Measurements from ENCODE around the gene MORC4. TPM values are rescaled to one million over a fixed set of nuclear protein-coding genes. Genes with fewer than 3 reads are reported as not detected.
A peak's percentile ranks its signal among the peaks of the same experiment; 100 is the strongest.
"Not testable (repeated sequence)": the region's sequence is repeated elsewhere in the genome, so short reads cannot be mapped to it uniquely, and the experiment has no call there.

Gene MORC4
- 28.3 and 32.7 TPM in 2 replicates for total RNA-seq (2014; rRNA removed; shearing (Covaris generic))
- 25.8 and 31.6 TPM in 2 replicates for polyA plus RNA-seq (2014; cell fraction: nucleus; rRNA removed)

DNA sequence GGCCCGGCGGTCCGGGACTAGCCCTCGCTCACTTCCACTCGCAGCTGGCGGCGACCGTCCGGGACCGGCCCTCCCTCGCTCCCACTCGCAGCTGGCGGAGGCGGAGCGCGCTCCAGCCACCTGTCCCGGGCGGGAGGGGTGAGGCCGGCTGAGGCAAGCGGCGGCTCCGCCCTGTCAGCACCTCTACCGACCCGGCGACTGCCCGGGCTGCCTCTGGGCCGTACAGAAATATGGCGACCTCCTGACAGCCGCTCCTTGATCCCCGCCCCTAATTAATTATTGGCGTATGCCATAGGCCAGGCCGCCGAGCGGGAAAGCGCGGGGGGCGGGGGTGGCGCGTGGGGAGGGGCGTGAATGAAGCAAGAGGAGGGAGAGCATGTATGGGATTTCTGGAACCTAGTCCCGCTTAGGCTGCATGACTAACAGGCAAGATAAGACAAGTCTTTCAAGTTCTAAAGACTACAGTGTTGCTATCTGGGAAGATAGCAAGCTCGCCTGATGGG, at the start of gene MORC4:
Gene MORC4, minus strand, starts transcription at position 200 of the 503 bp plus-strand sequence. CDS start 243 bp downstream, outside the sequence.
- DNase-seq (ENCODE audit: extremely low read depth, low read depth) = peak; percentile 64

DNA sequence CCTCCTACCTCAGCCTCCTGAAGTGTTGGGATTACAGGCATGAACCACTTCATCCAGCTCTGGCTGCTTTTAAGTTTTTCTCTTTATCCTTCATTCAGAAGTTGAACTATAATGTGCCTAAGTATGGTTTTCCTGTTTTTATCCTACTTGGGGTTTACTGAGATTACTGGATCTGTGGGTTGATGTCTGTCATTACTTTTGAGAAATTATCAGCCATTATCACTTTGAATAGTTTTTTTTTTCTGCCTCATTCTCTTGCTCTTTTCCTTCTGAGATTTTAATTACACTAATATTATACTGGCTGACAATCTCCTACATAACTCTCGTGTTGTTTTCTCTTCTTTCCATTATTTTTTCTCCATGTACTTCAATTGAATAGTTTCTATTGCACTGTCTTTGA, 47.6 kb upstream of the MORC4 start:
- DNase-seq (ENCODE audit: extremely low read depth, low read depth) = no peak

DNA sequence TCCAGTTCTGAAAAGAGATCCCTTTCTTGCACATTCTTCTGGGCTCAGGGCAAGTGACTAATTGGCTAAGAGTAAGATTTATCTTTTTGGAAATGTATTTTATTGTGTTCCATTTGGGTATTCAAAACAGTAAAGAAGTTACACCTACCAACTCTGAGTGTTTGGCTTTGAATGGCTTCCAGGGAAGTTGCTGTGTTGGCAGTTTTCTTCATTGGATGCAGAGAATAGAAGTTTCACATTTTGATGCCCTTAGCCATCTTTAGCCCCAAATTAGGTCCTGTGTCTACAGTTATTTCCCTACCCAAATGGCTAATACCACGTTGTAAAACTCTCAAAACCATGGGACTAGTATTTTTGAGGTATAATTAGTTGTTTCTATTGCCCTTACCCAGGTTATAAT, 29.7 kb upstream of the MORC4 start:
- no peak for DNase-seq (ENCODE audit: extremely low read depth, low read depth)

DNA sequence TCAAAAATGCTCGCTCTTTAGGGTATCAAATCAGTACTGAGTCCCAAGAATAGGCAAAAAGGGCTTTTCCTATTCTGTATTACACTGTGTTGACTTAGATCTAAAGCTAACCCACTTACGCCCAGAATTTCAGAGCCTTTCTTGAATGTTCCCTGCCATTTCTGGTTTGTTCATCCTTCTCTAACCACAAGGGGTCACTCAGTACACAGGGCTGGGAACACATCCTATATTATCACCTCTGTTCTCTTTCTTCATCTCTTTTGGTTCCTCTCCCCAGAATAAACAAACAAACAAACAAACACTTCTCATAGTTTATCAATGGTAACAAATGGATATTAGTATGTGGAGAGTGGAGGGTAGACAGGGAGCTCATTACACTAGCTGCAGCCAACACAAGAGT, 25.5 kb upstream of the MORC4 start:
- DNase-seq (ENCODE audit: extremely low read depth, low read depth) = peak; percentile 42

DNA sequence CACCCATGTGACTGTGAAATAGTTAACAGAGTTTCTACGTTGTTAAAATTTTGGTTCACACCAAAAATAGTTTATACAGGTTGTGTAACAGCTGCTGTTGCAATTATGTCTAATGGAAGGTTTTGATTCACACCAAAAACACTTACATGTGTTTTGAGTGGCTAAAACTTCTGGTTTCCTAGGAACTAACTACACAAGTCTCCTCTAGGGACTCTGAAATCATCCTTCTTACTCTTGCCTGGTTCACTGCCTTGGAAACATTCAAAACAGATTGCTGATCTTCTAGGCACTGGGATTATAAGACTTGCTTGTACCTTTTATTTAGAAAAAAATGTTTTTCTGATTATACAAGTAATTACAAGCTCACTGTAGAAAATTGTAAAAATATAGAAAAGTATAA, 14.9 kb upstream of the MORC4 start:
- no peak for DNase-seq (ENCODE audit: extremely low read depth, low read depth)

DNA sequence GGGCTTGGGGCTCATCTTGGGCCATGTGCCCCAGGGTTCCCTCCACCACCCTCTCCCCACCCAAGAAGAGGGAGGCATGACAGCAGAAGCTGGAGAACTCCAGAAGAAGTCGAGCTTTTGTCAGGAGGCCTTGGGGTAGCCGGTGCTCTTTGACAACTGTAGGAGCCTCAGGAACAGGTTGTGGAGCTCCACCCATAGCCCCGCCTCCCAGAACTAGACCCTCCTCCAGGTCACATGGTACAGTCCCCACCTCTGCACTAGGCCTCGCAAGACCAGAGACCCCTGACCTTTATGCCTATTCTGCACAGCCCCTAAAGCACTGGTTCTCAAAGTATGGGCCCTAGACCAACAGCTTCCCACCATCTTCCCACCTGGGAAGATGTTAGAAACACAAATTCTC, 8.0 kb upstream of the MORC4 start:
- DNase-seq (ENCODE audit: extremely low read depth, low read depth) = no peak

DNA sequence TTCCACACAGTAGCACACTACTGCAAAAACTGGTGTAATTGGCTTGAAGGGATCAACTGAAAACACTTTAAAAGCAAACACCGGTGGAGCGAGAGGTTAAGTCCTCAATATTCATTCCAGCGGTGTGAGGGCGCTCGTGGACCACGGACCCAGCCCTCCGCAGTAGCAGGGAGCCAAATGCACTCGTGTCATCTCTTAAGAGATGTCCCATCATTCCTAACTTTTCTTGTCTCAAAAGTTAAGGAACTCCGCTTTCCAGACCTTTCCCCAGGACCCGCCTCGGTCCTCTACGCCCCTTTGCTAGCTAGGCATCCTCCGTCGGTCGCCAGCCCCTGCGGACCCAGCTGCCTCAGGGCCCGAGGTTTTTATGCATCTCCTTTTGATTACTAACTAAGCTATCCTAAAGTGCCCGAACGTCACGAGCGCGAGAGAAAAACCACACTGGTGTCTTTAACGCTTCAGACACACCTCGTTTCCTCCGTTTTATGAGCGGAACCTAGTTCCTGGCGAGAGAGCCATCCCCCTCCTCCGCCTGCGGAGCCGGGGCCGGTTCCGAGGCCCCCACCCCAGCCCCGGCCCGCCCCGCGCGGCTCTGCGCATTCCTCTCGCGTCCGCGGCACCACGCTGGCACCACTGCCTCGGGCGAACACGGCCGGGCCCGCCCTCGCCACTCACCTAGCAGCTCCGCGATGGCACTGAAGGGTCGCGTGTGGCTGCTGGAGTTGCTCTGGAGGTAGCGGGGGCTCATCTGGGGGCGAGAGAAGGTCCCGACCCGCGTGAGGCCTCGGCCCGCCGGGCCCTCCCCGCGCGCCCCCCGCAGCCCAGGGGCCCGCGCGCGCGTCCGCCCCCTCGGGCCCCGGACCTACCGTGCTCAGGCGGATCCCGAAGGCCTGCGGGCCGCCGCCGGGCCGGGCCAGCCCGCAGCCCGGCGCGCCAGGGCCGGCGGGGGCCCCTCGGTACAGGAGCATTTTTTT, 723 bp downstream of the MORC4 start:
- peak; percentile 49 for DNase-seq (ENCODE audit: extremely low read depth, low read depth)

DNA sequence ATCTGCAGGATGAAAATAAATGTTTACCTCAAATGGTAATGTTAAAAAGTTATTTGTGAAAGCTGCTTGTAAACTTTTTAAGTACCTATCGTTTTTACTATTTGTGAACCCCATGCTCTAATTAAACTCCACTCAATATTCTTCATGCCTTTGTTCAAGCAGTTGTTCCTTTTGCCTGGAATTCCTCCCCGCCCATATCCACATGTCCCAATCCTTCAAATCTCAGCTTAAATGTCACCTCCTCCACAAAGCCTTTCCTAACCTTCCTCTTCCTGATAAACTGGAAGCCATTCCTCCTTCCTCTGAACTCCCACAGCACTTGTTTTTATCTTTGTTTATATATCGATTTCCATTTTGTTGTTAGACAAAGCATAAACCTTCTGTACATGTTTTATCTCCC, 2.4 kb downstream of the MORC4 start:
- no peak for DNase-seq (ENCODE audit: extremely low read depth, low read depth)

DNA sequence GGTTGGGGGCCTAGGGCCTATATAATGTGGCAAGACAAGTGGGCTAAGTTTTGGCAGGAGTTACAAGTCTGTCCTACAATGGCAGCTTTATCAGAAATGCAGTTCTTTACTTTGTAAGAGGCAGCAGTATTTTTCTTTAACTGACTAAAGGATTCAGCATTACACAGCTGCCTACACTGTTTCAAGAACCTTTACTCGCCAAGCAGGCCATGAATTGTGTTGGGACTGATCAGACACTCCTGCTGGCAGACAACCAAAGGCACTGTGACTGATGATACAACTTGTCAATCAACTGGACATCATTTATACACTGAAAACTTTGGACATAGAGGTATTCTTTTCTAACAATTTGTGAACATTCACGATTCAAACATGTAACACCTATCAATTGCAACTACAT, 4.3 kb downstream of the MORC4 start:
- DNase-seq (ENCODE audit: extremely low read depth, low read depth) = no peak

DNA sequence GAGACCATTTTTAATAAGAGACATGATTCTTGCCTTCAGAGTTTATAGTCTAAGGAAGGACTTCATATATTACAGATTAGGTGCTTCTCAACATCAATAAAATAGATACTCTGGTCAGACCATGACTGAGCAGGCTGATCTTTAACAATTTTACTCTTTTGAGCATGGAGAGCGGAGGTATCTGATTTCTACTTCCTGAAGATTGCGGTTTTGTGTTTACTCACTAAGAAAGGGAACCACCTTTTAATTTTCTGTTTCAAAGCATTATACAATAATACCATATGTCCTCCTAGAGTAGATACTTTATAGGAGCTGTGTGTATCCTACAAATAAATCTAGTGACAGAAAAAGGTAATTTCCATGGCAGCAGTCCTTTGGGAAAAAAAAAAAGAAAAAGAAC, 12.5 kb downstream of the MORC4 start:
- no peak for DNase-seq (ENCODE audit: extremely low read depth, low read depth)

DNA sequence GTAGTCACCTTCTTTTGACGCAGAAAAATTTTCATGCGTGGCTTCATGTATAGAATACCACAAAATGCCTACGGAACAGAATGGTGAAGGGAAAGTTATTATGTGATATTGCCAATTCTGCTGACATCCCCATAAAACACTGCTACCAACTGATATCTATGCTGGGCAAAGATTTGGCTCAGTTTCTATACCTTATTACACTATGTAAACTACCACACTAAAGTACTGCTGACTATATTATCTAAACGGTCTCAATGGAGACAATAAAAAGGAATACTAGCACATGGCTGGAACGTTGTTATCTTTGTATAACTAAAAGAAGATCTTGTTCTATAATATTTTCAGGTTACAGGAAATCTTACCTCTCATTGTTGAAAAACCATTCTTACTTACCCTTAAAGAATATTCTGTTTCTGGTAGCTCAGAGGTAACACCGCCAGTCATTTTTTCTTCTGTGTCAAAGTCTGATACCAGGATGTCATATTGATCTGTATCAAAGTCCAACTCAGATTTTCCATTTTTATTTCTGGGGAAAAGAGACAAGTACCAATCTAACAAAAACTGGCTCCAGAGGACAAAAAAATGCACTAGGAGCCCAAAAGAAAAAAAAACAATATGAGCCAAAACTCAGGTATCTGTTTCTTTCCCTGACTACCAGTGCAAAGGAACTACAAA, 18.9 kb downstream of the MORC4 start:
- no peak for DNase-seq (ENCODE audit: extremely low read depth, low read depth)

DNA sequence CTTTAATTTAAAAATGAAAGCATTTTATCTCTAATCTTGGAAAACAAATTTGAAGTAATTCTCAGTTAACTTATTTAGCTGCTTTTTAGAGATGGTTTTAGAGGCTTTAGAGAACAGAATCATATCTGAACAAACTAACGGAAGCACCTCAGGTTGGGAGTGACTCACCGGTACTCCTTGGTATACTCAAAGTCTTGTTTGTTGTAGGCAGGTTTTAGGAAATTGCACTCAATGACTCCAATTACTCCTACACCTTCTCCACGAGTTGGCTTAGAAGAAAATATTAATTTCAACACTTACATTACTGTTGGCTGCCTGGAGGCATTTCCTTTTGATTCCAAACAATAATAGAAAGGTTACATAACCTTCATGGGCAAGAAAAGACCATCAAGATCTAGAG, 23.6 kb downstream of the MORC4 start:
- DNase-seq (ENCODE audit: extremely low read depth, low read depth) = no peak

DNA sequence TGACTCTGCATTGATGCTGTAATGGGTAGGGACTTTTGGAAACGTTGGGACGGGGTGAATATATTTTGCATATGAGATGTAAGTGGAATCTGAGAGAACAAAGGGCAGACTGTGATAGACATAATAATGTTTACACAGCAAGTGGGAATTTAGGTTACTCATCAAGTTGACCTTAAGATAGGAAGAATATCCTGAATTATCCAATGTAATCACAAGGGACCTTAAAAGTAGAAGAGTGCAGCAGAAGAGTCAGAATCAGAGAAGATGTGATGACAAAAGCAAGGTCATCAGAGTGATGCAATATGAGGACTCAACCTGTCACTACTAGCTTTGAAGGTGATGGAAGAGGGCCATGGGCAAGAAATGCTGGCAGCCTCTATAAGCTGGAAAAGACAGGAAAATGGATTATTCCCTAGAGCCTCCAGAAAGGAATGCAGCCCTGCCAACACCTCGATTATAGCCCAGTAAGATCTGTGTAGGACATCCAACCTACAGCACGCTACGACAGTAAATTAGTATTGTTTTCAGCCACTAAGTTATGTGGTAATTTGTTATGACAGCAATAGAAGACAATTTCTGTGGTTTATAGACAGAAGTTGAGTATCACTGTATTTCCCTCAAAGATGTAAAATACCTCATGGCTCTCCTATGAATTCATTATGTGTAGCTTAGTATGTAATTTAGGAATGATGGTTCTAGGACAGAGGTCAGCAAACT, 26.4 kb downstream of the MORC4 start:
- DNase-seq (ENCODE audit: extremely low read depth, low read depth) = peak; percentile 65

DNA sequence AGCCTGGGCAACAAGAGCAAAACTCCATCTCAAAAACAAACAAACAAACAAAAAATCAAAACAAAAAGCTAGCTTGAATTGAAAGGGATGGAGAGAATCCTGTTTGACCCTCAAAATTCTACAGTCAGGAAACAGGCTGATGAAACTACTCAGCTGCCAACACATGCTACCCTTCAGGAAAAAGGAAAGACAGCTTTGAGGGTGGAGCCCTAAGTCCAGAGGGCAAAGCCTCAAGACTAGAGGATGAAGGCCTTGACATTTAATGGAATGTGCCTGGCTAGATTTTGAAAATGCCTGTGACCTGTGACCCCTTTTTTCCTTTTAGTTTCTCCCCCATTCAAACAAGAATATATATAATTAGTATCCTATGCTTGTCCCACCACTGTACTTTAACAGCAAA, 27.1 kb downstream of the MORC4 start:
- peak; percentile 29 for DNase-seq (ENCODE audit: extremely low read depth, low read depth)

DNA sequence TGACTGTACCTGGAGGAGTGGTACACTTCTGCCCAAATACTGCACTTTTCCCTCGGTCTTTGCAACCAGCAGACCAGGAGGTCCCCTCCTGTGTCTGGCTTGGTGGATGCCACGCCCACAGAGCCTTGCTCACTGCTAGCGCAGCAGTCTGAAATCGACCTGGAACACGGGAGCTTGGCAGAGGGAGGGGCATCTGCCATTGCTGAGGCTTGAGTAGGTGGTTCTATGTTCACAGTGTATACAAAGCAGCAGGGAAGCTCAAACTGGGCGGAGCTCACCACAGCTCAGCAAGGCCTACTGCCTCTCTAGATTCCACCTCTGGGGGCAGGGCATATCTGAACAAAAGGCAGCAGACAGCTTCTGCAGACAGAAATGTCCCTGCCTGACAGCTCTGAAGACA, 33.5 kb downstream of the MORC4 start:
- not testable (repeated sequence) for DNase-seq (ENCODE audit: extremely low read depth, low read depth)

DNA sequence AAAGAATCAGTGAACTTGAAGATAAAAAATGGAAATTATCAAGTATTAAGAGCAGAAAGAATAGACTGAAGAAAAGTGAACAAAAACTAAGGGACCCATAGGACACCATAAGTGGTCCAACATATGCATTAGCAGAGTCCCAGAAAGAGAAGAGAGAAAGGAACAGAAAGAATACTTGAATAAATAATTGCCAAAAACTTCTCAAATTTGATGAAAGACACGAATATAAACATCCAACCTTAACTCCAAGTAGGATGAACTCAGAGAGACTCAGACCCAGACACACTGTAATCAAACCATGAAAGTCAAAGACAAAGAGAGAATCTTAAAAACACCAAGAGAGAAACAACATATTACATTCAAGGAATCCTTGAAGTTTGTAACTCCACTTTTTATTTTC, 35.7 kb downstream of the MORC4 start:
- DNase-seq (ENCODE audit: extremely low read depth, low read depth) = no peak

DNA sequence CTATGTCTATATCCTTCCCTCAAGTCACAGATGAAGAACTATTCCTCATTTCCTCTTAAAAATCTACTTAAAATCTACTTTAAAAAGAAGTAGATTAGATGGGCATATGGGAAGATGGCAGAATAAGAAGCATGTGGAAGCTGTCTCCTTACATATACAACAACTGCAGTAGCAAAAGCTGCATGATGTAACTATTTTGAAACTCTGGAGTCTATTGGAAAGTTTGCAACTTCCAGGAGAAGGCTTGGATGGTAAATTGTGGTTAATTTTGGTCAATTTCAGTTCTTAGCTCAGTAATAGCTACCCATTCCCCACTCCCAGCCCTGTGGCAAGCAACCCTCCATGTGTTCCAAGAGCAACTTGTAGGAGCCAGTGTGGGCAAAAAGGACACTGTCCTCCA, 36.9 kb downstream of the MORC4 start:
- no peak for DNase-seq (ENCODE audit: extremely low read depth, low read depth)

DNA sequence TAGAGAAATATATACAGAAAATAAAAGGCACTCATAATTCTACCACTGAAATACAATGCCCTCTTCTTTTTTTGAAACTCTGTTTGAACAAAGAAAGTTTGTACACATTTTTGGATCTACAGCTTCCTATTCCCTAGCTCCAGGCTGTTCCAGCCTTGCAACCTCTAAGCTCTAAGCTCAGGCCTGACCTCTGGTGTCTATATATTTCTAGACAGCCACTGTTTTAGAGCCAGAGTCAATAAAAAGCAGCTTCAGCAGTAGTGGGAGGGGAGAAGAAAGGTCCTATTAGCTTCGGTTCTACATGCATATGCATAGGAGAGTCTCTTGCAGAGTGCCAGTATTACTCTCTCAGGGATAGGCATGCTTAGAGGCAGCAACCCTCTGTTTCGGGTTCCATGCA, 40.1 kb downstream of the MORC4 start:
- peak; percentile 30 for DNase-seq (ENCODE audit: extremely low read depth, low read depth)

DNA sequence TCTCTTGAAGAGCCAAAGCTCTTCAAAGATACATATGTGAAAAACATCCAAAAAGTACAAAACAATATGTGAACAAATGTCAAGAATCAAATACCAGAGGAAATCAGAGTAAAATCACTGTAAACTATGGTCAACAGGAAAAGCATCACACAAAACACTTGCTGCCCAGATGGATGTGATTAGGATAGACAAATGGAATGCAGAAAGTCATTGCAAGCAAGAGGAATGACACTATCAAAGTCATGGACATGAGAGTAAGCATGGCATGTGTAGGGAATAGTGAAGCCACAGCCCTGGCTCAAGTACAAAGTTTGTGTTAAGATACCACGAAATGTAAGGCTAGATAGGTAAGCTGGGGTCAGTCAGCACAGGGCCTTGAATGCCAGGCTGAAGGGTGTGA, 42.2 kb downstream of the MORC4 start:
- no peak for DNase-seq (ENCODE audit: extremely low read depth, low read depth)

DNA sequence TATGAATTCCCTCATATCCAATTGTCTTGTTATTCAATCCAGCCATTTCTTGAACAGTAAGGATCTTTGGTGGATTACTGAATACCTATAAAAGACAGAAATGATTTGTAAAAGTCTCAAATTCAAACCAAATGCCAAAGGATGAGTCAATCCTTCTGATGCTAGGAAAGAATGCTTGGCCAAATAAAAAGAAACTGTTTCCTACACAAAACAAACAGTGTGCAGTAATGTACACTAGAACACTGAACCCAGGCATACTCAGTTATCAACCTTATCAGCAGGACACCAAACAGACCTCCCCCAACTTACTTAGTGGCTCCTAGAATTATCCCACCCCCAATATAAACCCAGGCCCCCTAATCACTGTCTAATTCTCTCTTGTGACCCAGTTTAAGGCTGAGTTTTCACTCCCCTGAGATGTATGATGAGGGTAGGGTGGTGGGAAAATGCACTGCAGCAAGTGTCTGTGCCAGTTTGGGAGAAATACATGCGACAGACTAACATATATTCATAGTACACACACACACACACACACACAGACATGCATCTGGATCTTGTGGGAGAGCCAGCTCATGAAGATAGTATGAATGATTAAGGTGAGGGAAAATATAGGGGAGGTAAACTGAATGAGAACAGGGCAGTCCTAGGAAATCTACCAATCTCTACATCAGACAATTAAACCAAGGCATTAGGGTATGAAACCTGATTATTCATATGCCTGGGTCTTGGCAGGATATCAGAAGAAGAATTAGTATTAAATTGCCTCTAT, 44.8 kb downstream of the MORC4 start:
- no peak for DNase-seq (ENCODE audit: extremely low read depth, low read depth)

All from NCI-H460 (cell line).